ENCODE results near the gene ECE1. TPM values are rescaled to one million over a fixed set of nuclear protein-coding genes. Genes with fewer than 3 reads are reported as not detected.
"Not testable (repeated sequence)": the region's sequence is repeated elsewhere in the genome, so short reads cannot be mapped to it uniquely, and the experiment has no call there.

The ECE1 gene
- total and polyA plus RNA-seq, 4 donors: 12.1 to 155 (median 123) TPM

GRCh38 chr1:21291964-21292363, 1.7 kb upstream of the ECE1 start:
- Histone ChIP-seq H3K9me3 (ENCODE audit: control insufficient read depth, low read length) (no peaks in the 10 kb centered on the region), H3K27ac (ENCODE audit: low read depth in 1 of 2, low read length in 2 of 2) (no peak overlapping the region), H3K36me3 (ENCODE audit: control insufficient read depth in 1 of 2, insufficient read depth in 2 of 2, low read length in 1 of 2) (no peaks in the 10 kb centered on the region), H3K27me3 (ENCODE audit: control insufficient read depth in 1 of 2, insufficient read depth in 2 of 2, low read length in 1 of 2) (no peaks in the 10 kb centered on the region), H3K4me1 (ENCODE audit: control insufficient read depth in 1 of 2, insufficient read depth in 2 of 2, low read length in 2 of 2) (no peaks in the 10 kb centered on the region), H3K4me3 (ENCODE audit: low read length in 2 of 2) (no peak overlapping the region)
- no peak for ATAC-seq (ENCODE audit: low FRiP score)
- intact Hi-C loops (cut with DNase I): no loop called here
- 98 to 99% methylated on average over 7 of the region's 7 CpGs for WGBS, 2 donors
- DNase-seq: no peak

- no peaks in the 10 kb centered on the region for H3K27me3 ChIP-seq (ENCODE audit: control insufficient read depth in 1 of 2, insufficient read depth in 2 of 2, low read length in 1 of 2)
- no peaks in the 10 kb centered on the region for H3K36me3 ChIP-seq (ENCODE audit: control insufficient read depth in 1 of 2, insufficient read depth in 2 of 2, low read length in 1 of 2)
- DNase-seq: no peak
- WGBS, 2 donors: 88 to 89% methylated on average over 8 of the region's 8 CpGs
- H3K27ac ChIP-seq (ENCODE audit: low read depth in 1 of 2, low read length in 2 of 2): no peak overlapping the region
- ATAC-seq (ENCODE audit: low FRiP score): no peak
- H3K9me3 ChIP-seq (ENCODE audit: control insufficient read depth, low read length): no peaks in the 10 kb centered on the region
- peaks cover 0 to 2% of the 10 kb centered on the region in 2 donors for H3K4me1 ChIP-seq (ENCODE audit: control insufficient read depth in 1 of 2, insufficient read depth in 2 of 2, low read length in 2 of 2)
- H3K4me3 ChIP-seq (ENCODE audit: low read length in 2 of 2): no peak overlapping the region
- intact Hi-C loops (cut with DNase I): no loop called here
Observed at GRCh38 chr1:21291184-21291583, 921 bp upstream of the ECE1 start.

- Histone ChIP-seq H3K9me3 (ENCODE audit: control insufficient read depth, low read length) (no peaks in the 10 kb centered on the region), H3K36me3 (ENCODE audit: control insufficient read depth in 1 of 2, insufficient read depth in 2 of 2, low read length in 1 of 2) (no peaks in the 10 kb centered on the region), H3K4me1 (ENCODE audit: control insufficient read depth in 1 of 2, insufficient read depth in 2 of 2, low read length in 2 of 2) (peaks cover 0 to 3% of the 10 kb centered on the region in 2 donors), H3K4me3 (ENCODE audit: low read length in 2 of 2) (peak overlapping the region; percentile 46 to 91), H3K27ac (ENCODE audit: low read depth in 1 of 2, low read length in 2 of 2) (no peak overlapping the region), H3K27me3 (ENCODE audit: control insufficient read depth in 1 of 2, insufficient read depth in 2 of 2, low read length in 1 of 2) (no peaks in the 10 kb centered on the region)
- 3 to 5% methylated on average over 9 of the region's 9 CpGs for WGBS, 2 donors
- intact Hi-C loops (cut with DNase I): no loop called here
- no peak for ATAC-seq (ENCODE audit: low FRiP score)
- no peak for DNase-seq
Observed at GRCh38 chr1:21290546-21290944, 282 bp upstream of the ECE1 start.

GRCh38 chr1:21289127-21289526, 1.1 kb downstream of the ECE1 start:
- H3K27ac ChIP-seq (ENCODE audit: low read depth in 1 of 2, low read length in 2 of 2): peak overlapping the region in 1 of 2 donors; percentile 13
- no peak for ATAC-seq (ENCODE audit: low FRiP score)
- peak overlapping the region; percentile 46 to 91 for H3K4me3 ChIP-seq (ENCODE audit: low read length in 2 of 2)
- H3K36me3 ChIP-seq (ENCODE audit: control insufficient read depth in 1 of 2, insufficient read depth in 2 of 2, low read length in 1 of 2): no peaks in the 10 kb centered on the region
- H3K4me1 ChIP-seq (ENCODE audit: control insufficient read depth in 1 of 2, insufficient read depth in 2 of 2, low read length in 2 of 2): peaks cover 0 to 3% of the 10 kb centered on the region in 2 donors
- 59 to 62% methylated on average over 8 of the region's 8 CpGs for WGBS, 2 donors
- H3K9me3 ChIP-seq (ENCODE audit: control insufficient read depth, low read length): no peaks in the 10 kb centered on the region
- intact Hi-C loops (cut with DNase I): no loop called here
- no peak for DNase-seq
- no peaks in the 10 kb centered on the region for H3K27me3 ChIP-seq (ENCODE audit: control insufficient read depth in 1 of 2, insufficient read depth in 2 of 2, low read length in 1 of 2)

GRCh38 chr1:21287905-21288514, 2.3 kb downstream of the ECE1 start:
- H3K4me3 ChIP-seq (ENCODE audit: low read length in 2 of 2): no peak overlapping the region
- DNase-seq (no peak), ATAC-seq (ENCODE audit: low FRiP score) (no peak)
- H3K27ac ChIP-seq (ENCODE audit: low read depth in 1 of 2, low read length in 2 of 2): no peak overlapping the region
- WGBS, 2 donors: 62% methylated on average over 8 of the region's 8 CpGs
- intact Hi-C loops (cut with DNase I): no loop called here
- peaks cover 0 to 3% of the 10 kb centered on the region in 2 donors for H3K4me1 ChIP-seq (ENCODE audit: control insufficient read depth in 1 of 2, insufficient read depth in 2 of 2, low read length in 2 of 2)
- H3K36me3 ChIP-seq (ENCODE audit: control insufficient read depth in 1 of 2, insufficient read depth in 2 of 2, low read length in 1 of 2): no peaks in the 10 kb centered on the region
- H3K27me3 ChIP-seq (ENCODE audit: control insufficient read depth in 1 of 2, insufficient read depth in 2 of 2, low read length in 1 of 2): no peaks in the 10 kb centered on the region
- no peaks in the 10 kb centered on the region for H3K9me3 ChIP-seq (ENCODE audit: control insufficient read depth, low read length)

- H3K9me3 ChIP-seq (ENCODE audit: control insufficient read depth, low read length); DNase-seq; H3K36me3 ChIP-seq (ENCODE audit: control insufficient read depth in 1 of 2, insufficient read depth in 2 of 2, low read length in 1 of 2); H3K4me1 ChIP-seq (ENCODE audit: control insufficient read depth in 1 of 2, insufficient read depth in 2 of 2, low read length in 2 of 2); intact Hi-C loops (cut with DNase I); H3K4me3 ChIP-seq (ENCODE audit: low read length in 2 of 2); H3K27ac ChIP-seq (ENCODE audit: low read depth in 1 of 2, low read length in 2 of 2); H3K27me3 ChIP-seq (ENCODE audit: control insufficient read depth in 1 of 2, insufficient read depth in 2 of 2, low read length in 1 of 2); ATAC-seq (ENCODE audit: low FRiP score): not testable (repeated sequence)
- 93 to 95% methylated on average over 6 of the region's 6 CpGs for WGBS, 2 donors
Observed at GRCh38 chr1:21285386-21285785, 4.9 kb downstream of the ECE1 start.

DNA sequence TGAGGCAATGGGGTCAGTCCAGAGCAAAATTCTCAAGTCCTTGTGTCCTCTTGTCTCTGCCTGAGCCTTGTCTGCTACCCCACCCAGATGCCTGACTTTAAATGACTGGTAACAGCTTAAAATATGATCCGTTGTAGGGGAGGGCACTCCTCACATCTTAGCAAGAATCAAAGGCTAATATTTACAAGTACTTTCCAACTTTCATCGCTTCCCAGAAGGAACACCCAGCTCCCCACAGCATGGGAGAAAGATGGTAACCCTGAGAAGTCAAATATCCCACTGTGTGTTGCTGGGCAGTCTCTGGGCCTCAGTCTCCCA, 5.2 kb downstream of the ECE1 start:
- Histone ChIP-seq H3K4me3 (ENCODE audit: low read length in 2 of 2) (no peak overlapping the region), H3K4me1 (ENCODE audit: control insufficient read depth in 1 of 2, insufficient read depth in 2 of 2, low read length in 2 of 2) (peaks cover 0 to 3% of the 10 kb centered on the region in 2 donors)
- 59 to 62% methylated on average over 2 of the region's 2 CpGs for WGBS, 2 donors

DNA sequence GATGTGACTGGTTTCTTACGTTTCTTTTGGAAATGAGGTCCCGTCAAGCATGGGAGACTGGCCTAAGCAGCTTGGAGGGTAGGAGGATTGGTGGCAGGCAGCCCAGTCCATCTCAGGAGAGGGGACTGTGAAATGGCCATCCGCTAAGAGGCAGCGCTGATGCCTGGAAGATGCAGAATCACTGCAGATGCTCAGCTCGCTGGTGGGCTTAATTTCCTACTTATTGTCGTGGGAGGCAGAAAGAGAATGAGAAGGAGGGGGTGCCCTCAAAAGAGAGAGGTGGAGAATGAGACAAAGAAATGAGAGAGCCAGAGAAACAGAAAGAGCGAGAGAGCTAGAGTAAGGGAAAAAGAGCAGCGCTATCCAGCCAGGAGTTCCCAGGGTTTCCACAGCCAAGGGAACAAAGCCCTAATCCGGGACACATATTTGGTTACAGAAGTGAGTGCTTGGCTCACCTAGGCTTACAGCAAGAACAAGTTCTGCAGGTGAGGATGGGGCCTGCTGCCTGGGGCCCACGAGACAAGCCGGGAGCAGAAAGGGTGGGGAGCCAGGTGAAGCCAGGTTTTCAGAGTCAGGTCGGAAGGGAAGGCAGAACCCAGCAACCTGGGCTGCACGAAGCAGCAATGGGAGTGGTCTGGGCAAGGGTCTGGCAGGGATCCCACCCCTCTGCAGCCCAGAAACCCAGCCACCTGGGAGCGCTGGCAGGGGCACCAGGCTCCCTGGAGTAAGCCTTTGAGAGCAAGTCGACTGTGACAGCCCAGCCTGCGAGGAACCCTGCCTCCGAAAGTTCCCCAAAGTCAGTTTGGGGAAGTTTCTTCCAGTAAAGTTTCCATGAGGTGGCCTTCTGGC, 5.8 kb downstream of the ECE1 start:
- 53 to 63% methylated on average over 17 of the region's 17 CpGs for WGBS, 2 donors
- H3K36me3 ChIP-seq (ENCODE audit: control insufficient read depth in 1 of 2, insufficient read depth in 2 of 2, low read length in 1 of 2): no peaks in the 10 kb centered on the region
- no peak overlapping the region for H3K4me3 ChIP-seq (ENCODE audit: low read length in 2 of 2)
- no peak for ATAC-seq (ENCODE audit: low FRiP score)
- no peaks in the 10 kb centered on the region for H3K27me3 ChIP-seq (ENCODE audit: control insufficient read depth in 1 of 2, insufficient read depth in 2 of 2, low read length in 1 of 2)
- H3K27ac ChIP-seq (ENCODE audit: low read depth in 1 of 2, low read length in 2 of 2): peak overlapping the region in 1 of 2 donors; percentile 32
- intact Hi-C loops (cut with DNase I): no loop called here
- DNase-seq: peak in 1 of 2 donors; percentile 74
- H3K4me1 ChIP-seq (ENCODE audit: control insufficient read depth in 1 of 2, insufficient read depth in 2 of 2, low read length in 2 of 2): peaks cover 0 to 3% of the 10 kb centered on the region in 2 donors
- H3K9me3 ChIP-seq (ENCODE audit: control insufficient read depth, low read length): no peaks in the 10 kb centered on the region

More for the DNA sequence above, 5.2 kb downstream of the ECE1 start:
- H3K27me3 ChIP-seq (ENCODE audit: control insufficient read depth in 1 of 2, insufficient read depth in 2 of 2, low read length in 1 of 2): no peaks in the 10 kb centered on the region
- intact Hi-C loops (cut with DNase I): no loop called here
- ATAC-seq (ENCODE audit: low FRiP score) (no peak), DNase-seq (no peak)
- H3K9me3 ChIP-seq (ENCODE audit: control insufficient read depth, low read length): no peaks in the 10 kb centered on the region
- H3K27ac ChIP-seq (ENCODE audit: low read depth in 1 of 2, low read length in 2 of 2): no peak overlapping the region
- no peaks in the 10 kb centered on the region for H3K36me3 ChIP-seq (ENCODE audit: control insufficient read depth in 1 of 2, insufficient read depth in 2 of 2, low read length in 1 of 2)

DNA sequence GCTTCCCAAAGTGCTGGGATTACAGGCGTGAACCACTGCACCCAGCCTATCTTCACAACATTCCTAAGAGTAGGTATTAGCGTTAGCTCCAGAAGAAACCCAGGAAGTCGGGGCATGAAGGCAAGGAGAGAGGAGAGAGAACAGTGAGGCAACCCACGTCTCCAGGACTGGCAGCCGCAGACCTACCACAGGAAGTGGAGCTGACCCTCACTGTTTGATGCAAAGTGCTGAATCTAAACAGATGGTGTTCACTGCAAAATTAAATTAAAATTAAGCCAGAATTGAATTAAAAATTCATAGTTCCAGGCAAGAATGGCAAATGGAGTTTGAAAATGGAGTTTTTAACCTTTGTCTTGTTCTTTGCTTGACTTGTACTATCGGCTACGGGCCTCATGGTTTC, 6.7 kb downstream of the ECE1 start:
- H3K4me3 ChIP-seq (ENCODE audit: low read length in 2 of 2): no peak overlapping the region
- intact Hi-C loops (cut with DNase I): no loop called here
- H3K9me3 ChIP-seq (ENCODE audit: control insufficient read depth, low read length): no peaks in the 10 kb centered on the region
- H3K27ac ChIP-seq (ENCODE audit: low read depth in 1 of 2, low read length in 2 of 2): no peak overlapping the region
- ATAC-seq (ENCODE audit: low FRiP score) (no peak), DNase-seq (no peak)
- H3K27me3 ChIP-seq (ENCODE audit: control insufficient read depth in 1 of 2, insufficient read depth in 2 of 2, low read length in 1 of 2): no peaks in the 10 kb centered on the region
- WGBS, 2 donors: 87 to 91% methylated on average over 7 of the region's 7 CpGs
- H3K36me3 ChIP-seq (ENCODE audit: control insufficient read depth in 1 of 2, insufficient read depth in 2 of 2, low read length in 1 of 2): no peaks in the 10 kb centered on the region
- peaks cover 0 to 6% of the 10 kb centered on the region in 2 donors for H3K4me1 ChIP-seq (ENCODE audit: control insufficient read depth in 1 of 2, insufficient read depth in 2 of 2, low read length in 2 of 2)
